ENCODE data around the gene KRT76.

The KRT76 gene

DNA sequence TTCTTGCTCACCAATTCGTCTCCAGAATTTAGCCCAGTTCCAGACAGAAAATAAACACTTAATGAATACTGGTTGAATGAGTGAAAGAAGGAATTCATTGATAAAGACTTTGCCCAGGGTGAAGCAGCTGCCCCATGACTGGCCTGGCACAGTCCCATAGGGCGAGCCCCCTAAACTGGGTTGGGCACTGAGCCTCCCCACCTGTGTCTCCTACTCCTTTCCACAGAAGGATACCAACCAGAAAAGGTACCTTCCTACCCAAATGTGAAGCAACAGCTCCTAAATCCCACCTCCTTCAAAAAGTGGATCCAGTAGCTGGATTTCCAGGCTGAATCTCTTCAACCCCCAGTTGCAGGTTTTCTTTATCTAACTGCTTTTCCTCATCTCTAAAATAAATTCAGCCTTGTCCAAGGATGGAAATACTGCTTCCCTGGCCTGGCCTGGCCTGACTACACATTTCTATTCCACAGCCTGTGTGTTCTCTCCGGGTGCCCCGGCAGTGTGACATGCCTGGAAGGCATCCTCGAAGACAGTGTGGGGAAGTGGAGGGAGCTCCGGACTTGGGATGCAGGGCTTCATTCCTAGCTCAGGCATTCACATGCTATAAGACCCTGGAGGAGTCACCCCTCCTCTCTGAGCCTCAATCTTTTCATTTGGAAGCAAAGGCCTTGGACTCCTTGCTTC, 11.2 kb upstream of the KRT76 start:
- no peak overlapping the region for H3K4me3 ChIP-seq (ENCODE audit: low read depth, low read length)
- TF ChIP-seq CTCF (IDR thresholded peaks at IDR 0.05; ENCODE audit: low read depth, low read length, missing control alignments): no peak
- no peak for DNase-seq (ENCODE audit: low read depth)
- in situ Hi-C loops (cut with HindIII; ENCODE audit: low sequenced_read_pairs): no loop called here

DNA sequence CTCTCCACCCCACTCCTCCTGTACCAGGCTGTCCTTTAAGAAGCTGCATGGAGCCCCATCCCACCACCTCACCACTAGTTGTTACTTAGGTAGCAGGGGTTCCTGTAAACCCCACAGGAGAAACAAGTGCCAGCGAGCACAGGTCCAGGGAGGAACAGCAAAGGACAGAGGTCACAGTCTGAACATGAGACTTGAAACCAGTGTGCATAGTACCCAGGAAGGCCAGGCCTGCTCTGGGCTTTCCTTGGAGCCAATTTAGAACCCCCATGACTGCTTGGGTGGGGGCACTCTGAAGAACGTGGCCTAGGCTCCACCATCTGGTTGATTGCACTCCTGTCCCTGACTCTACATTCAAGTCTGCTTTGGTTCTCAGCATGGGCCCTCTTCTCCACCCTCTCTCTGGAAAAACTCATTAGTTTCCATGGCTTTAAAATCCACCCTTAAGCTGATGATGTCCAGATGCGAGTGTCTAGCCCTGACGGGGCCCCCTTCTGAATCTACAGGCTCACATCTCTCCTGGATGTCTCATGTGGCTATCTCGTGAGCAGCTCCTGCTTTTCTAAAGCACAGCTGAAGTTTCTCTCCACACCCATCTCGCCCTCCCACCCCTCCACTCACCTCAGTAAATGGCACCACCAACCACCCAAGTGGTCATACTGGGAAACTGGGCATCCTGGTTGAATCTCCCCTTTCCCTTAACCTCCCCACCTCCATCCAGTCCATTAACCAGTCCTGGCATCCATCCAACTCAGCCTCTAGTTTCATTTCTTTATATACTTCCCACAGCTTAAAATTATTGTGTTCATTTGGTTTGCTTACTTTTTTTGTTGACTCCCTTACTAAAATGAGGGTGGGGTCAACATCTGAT, 10.4 kb upstream of the KRT76 start:
- no peak overlapping the region for H3K4me3 ChIP-seq (ENCODE audit: low read depth, low read length)
- TF ChIP-seq CTCF (IDR thresholded peaks at IDR 0.05; ENCODE audit: low read depth, low read length, missing control alignments): no peak
- in situ Hi-C loops (cut with HindIII; ENCODE audit: low sequenced_read_pairs): no loop called here
- no peak for DNase-seq (ENCODE audit: low read depth)

DNA sequence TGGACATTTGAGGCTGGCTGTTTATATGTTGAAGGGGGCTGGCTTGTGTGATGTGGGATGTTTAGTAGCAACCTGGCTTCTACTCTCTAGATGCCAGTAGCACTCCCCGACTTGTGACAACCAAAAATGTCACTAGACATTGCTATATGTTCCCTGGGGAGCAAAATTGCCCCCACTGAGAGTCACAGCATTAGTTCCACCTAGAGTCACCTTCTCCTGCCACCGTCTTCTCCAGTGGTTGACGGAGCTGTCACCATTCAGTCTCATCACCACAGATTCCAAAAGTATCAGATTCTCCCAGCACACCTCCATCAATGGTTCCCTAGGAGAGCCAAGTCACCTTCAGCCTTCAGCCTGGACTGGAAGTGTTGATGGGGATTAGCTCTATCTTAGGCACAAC, 7.8 kb upstream of the KRT76 start:
- no peak for DNase-seq (ENCODE audit: low read depth)
- in situ Hi-C loops (cut with HindIII; ENCODE audit: low sequenced_read_pairs): no loop called here
- no peak overlapping the region for H3K4me3 ChIP-seq (ENCODE audit: low read depth, low read length)
- no peak for TF ChIP-seq CTCF (IDR thresholded peaks at IDR 0.05; ENCODE audit: low read depth, low read length, missing control alignments)

DNA sequence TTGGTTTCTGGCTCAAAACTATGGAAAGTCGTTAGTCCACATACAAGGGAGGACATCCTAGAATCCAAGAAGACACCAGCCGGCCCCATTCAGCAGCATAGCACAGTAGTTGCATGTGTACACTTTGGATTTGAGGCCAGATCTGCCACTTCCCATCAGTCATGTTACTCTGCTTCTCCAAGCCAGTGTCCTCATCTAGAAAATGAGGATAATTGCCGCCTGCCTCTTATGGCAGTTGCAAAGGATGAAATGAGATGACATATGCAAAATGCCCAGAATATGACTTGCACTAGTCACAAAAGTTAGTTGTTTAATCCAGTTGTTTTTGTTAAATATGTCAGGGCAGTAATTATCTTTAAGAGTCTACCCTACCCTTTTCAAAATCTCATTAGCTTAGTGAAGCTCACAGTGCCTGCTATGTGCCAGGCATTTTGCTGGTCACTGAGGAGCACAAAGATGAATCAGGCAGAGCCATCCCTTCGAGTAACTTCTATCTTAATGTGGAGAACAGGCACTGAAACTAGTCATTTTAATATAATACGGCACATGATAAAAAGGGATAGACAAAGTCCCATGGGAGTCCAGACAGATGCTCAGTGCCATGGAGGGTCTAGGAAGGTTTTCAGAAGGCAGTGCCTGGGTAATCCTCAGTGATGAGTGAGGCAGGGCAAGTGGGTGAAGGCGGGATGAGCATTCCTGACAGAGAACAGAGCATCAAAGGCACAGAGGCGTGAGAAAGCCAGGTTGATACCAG, 6.6 kb upstream of the KRT76 start:
- H3K4me3 ChIP-seq (ENCODE audit: low read depth, low read length): no peak overlapping the region
- TF ChIP-seq CTCF (IDR thresholded peaks at IDR 0.05; ENCODE audit: low read depth, low read length, missing control alignments): no peak
- in situ Hi-C loops (cut with HindIII; ENCODE audit: low sequenced_read_pairs): no loop called here
- DNase-seq (ENCODE audit: low read depth): no peak

GRCh38 chr12:52782502-52782901, 5.4 kb upstream of the KRT76 start:
- DNase-seq (ENCODE audit: low read depth): no peak
- no peak for TF ChIP-seq CTCF (IDR thresholded peaks at IDR 0.05; ENCODE audit: low read depth, low read length, missing control alignments)
- no peak overlapping the region for H3K4me3 ChIP-seq (ENCODE audit: low read depth, low read length)
- in situ Hi-C loops (cut with HindIII; ENCODE audit: low sequenced_read_pairs): no loop called here

- DNase-seq (ENCODE audit: low read depth): no peak
- TF ChIP-seq CTCF (IDR thresholded peaks at IDR 0.05; ENCODE audit: low read depth, low read length, missing control alignments): no peak
- no peak overlapping the region for H3K4me3 ChIP-seq (ENCODE audit: low read depth, low read length)
- in situ Hi-C loops (cut with HindIII; ENCODE audit: low sequenced_read_pairs): no loop called here
Observed at GRCh38 chr12:52781399-52782082, 4.4 kb upstream of the KRT76 start.
